Sigmoid colon (tissue), 7 donors: Measurements from ENCODE around the gene MAPK10. TPM values are rescaled to one million over a fixed set of nuclear protein-coding genes. Genes with fewer than 3 reads are reported as not detected.

Experiments used
- DNase-seq: peaks from one replicate; pipeline ENCODE4 v3.0.0-alpha.2; 2019
- H3K27ac ChIP-seq, 4 donors: fragments of 200-600 bp; sonication (generic); one replicate each; pipeline ENCODE4 v1.5.1; 2016 to 2019; ENCODE audit warnings: mild to moderate bottlenecking in 1 of 4
- H3K27me3 ChIP-seq, 3 donors: fragments of 200-600 bp; sonication (generic); one replicate each; pipeline ENCODE4 v1.5.1; 2019; ENCODE audit warnings: mild to moderate bottlenecking in 1 of 3
- H3K36me3 ChIP-seq, 4 donors: fragments of 200-600 bp; sonication (generic); one replicate each; pipeline ENCODE4 v1.5.1; 2016 to 2019
- H3K4me1 ChIP-seq, 4 donors: fragments of 200-600 bp; sonication (generic); one replicate each; pipeline ENCODE4 v1.5.1; 2017 to 2019
- H3K4me3 ChIP-seq, 4 donors: fragments of 200-600 bp; sonication (generic); one replicate each; pipeline ENCODE4 v1.5.1; 2017 to 2019; ENCODE audit warnings: mild to moderate bottlenecking in 2 of 4, moderate library complexity in 1 of 4
- H3K9me3 ChIP-seq, 4 donors: fragments of 200-600 bp in 3 of 4; sonication (generic) in 3 of 4; one replicate each; pipeline versions ENCODE4 v1.5.1 to v1.6.1; 2013 to 2019
- CTCF ChIP-seq, 4 experiments: fragments of 450-650 bp in 3 of 4; fragments of 200-600 bp in 1 of 4; IDR thresholded peaks; one replicate each; pipeline ENCODE4 v1.5.1; 2016 to 2019; ENCODE audit warnings: antibody characterized with exemption in 4 of 4, mild to moderate bottlenecking in 3 of 4, moderate library complexity in 2 of 4
- EP300 ChIP-seq, 4 donors: sonication (generic); formaldehyde crosslinking; IDR thresholded peaks; one replicate each; pipeline ENCODE4 v1.6.1; 2017; ENCODE audit warnings: antibody characterized with exemption in 4 of 4
- POLR2A ChIP-seq, 2 donors: fragments of 450-650 bp; IDR thresholded peaks; one replicate each; pipeline ENCODE4 v1.6.1; 2016; ENCODE audit warnings: antibody characterized with exemption in 2 of 2, mild to moderate bottlenecking in 2 of 2, moderate library complexity in 2 of 2
- POLR2AphosphoS5 ChIP-seq, 4 donors: sonication (generic); formaldehyde crosslinking; IDR thresholded peaks; one replicate each; pipeline ENCODE4 v1.6.1; 2017; ENCODE audit warnings: antibody characterized with exemption in 4 of 4
- WGBS, 2 donors: extraction: QIAGEN DNeasy Blood & Tissue Kit; methylation state at CpG; one replicate each; pipeline ENCODE4 v1.1.7; 2013; 5-methylcytosine and 5-hydroxymethylcytosine counted together
- intact Hi-C: fragments of 100-400 bp; cut with DNase I; formaldehyde crosslinking; loops from one replicate; pipeline ENCODE4 v1.15.1; 2023
- polyA plus RNA-seq, 3 donors: library from polyadenylated mRNA; stranded (reverse); fragments of 200-250 nt; gene quantifications; one replicate each; pipeline ENCODE4 v1.2.3, GENCODE V29; 2013
- total RNA-seq, 4 donors: library from RNA; depleted of rRNA; stranded (reverse); fragments of >200 nt; gene quantifications; one replicate each; pipeline ENCODE4 v1.1.0, GENCODE V29; 2016
- donor health status: healthy with polysubstance abuse.
- donor health status: Bipolar disorder and iron deficiency.
- donor health status: healthy.

Gene MAPK10
- total and polyA plus RNA-seq, 7 donors = 3.0 to 28.5 (median 24.3) TPM

- no peaks in the 10 kb centered on the region for H3K9me3 ChIP-seq
- intact Hi-C loops = no loop called here
- no peaks in the 10 kb centered on the region for H3K4me1 ChIP-seq
- H3K4me3 ChIP-seq = no peak overlapping the region
- no peak overlapping the region for H3K27ac ChIP-seq
- 90 to 94% methylated on average over 2 of the region's 2 CpGs for WGBS, 2 donors
- no peak for DNase-seq
- H3K27me3 ChIP-seq = no peaks in the 10 kb centered on the region
- no peak for TF ChIP-seq EP300 (IDR thresholded peaks at IDR 0.05)
- no peak for TF ChIP-seq CTCF (IDR thresholded peaks at IDR 0.05)
- TF ChIP-seq POLR2AphosphoS5 (IDR thresholded peaks at IDR 0.05) = no peak
- no peak for TF ChIP-seq POLR2A (IDR thresholded peaks at IDR 0.05)
- no peaks in the 10 kb centered on the region for H3K36me3 ChIP-seq
Measured at GRCh38 chr4:86004030-86004429, 355.8 kb downstream of the MAPK10 start.

- Histone ChIP-seq H3K4me3 (no peak overlapping the region), H3K27ac (no peak overlapping the region), H3K9me3 (no peaks in the 10 kb centered on the region), H3K27me3 (no peaks in the 10 kb centered on the region), H3K4me1 (no peaks in the 10 kb centered on the region), H3K36me3 (no peaks in the 10 kb centered on the region)
- intact Hi-C loops = no loop called here
- no peak for DNase-seq
- TF ChIP-seq POLR2AphosphoS5 (IDR thresholded peaks at IDR 0.05) (no peak), EP300 (IDR thresholded peaks at IDR 0.05) (no peak), POLR2A (IDR thresholded peaks at IDR 0.05) (no peak)
- 86 to 91% methylated on average over 2 of the region's 2 CpGs for WGBS, 2 donors
Measured at GRCh38 chr4:86001591-86001990, 358.3 kb downstream of the MAPK10 start.

- H3K4me3 ChIP-seq = no peak overlapping the region
- DNase-seq = no peak
- TF ChIP-seq POLR2AphosphoS5 (IDR thresholded peaks at IDR 0.05) (no peak), CTCF (IDR thresholded peaks at IDR 0.05) (no peak), EP300 (IDR thresholded peaks at IDR 0.05) (no peak), POLR2A (IDR thresholded peaks at IDR 0.05) (no peak)
- H3K9me3 ChIP-seq = no peaks in the 10 kb centered on the region
- H3K4me1 ChIP-seq = no peaks in the 10 kb centered on the region
- no peak overlapping the region for H3K27ac ChIP-seq
- WGBS, 2 donors = 82 to 91% methylated on average over 6 of the region's 6 CpGs
- intact Hi-C loops = no loop called here
- no peaks in the 10 kb centered on the region for H3K27me3 ChIP-seq
- peaks cover 0 to 24% (median 11%) of the 10 kb centered on the region in 4 donors for H3K36me3 ChIP-seq
Measured at GRCh38 chr4:85995361-85995760, 364.5 kb downstream of the MAPK10 start.

- H3K4me1 ChIP-seq = no peaks in the 10 kb centered on the region
- H3K27ac ChIP-seq = no peak overlapping the region
- H3K9me3 ChIP-seq = no peaks in the 10 kb centered on the region
- no peak for DNase-seq
- intact Hi-C loops = no loop called here
- TF ChIP-seq EP300 (IDR thresholded peaks at IDR 0.05) = no peak
- no peak for TF ChIP-seq CTCF (IDR thresholded peaks at IDR 0.05)
- TF ChIP-seq POLR2AphosphoS5 (IDR thresholded peaks at IDR 0.05) = no peak
- TF ChIP-seq POLR2A (IDR thresholded peaks at IDR 0.05) = no peak
- H3K27me3 ChIP-seq = no peaks in the 10 kb centered on the region
- peaks cover 0 to 24% (median 11%) of the 10 kb centered on the region in 4 donors for H3K36me3 ChIP-seq
- H3K4me3 ChIP-seq = no peak overlapping the region
Measured at GRCh38 chr4:85994576-85994975, 365.3 kb downstream of the MAPK10 start.

GRCh38 chr4:85993641-85994040, 366.2 kb downstream of the MAPK10 start:
- WGBS, 2 donors = 92 to 94% methylated on average over 2 of the region's 2 CpGs
- intact Hi-C loops = no loop called here
- DNase-seq = no peak
- Histone ChIP-seq H3K27ac (no peak overlapping the region), H3K27me3 (no peaks in the 10 kb centered on the region), H3K9me3 (no peaks in the 10 kb centered on the region), H3K36me3 (peaks cover 0 to 24% (median 11%) of the 10 kb centered on the region in 4 donors), H3K4me1 (no peaks in the 10 kb centered on the region), H3K4me3 (no peak overlapping the region)
- TF ChIP-seq EP300 (IDR thresholded peaks at IDR 0.05) (no peak), POLR2AphosphoS5 (IDR thresholded peaks at IDR 0.05) (no peak), POLR2A (IDR thresholded peaks at IDR 0.05) (no peak), CTCF (IDR thresholded peaks at IDR 0.05) (no peak)
